HG03196 (cell line): ENCODE data around the gene LHX8.
"Not testable (repeated sequence)": the region's sequence is repeated elsewhere in the genome, so short reads cannot be mapped to it uniquely, and the experiment has no call there.

Experiments
- ATAC-seq: cut with Tn5 transposase; IDR thresholded peaks from one replicate; pipeline ENCODE4 v1.9.1; 2021; ENCODE audit not compliant: unreplicated experiment

Gene LHX8

GRCh38 chr1:75132812-75133619, 1.2 kb upstream of the LHX8 start:
- ATAC-seq: no peak

DNA sequence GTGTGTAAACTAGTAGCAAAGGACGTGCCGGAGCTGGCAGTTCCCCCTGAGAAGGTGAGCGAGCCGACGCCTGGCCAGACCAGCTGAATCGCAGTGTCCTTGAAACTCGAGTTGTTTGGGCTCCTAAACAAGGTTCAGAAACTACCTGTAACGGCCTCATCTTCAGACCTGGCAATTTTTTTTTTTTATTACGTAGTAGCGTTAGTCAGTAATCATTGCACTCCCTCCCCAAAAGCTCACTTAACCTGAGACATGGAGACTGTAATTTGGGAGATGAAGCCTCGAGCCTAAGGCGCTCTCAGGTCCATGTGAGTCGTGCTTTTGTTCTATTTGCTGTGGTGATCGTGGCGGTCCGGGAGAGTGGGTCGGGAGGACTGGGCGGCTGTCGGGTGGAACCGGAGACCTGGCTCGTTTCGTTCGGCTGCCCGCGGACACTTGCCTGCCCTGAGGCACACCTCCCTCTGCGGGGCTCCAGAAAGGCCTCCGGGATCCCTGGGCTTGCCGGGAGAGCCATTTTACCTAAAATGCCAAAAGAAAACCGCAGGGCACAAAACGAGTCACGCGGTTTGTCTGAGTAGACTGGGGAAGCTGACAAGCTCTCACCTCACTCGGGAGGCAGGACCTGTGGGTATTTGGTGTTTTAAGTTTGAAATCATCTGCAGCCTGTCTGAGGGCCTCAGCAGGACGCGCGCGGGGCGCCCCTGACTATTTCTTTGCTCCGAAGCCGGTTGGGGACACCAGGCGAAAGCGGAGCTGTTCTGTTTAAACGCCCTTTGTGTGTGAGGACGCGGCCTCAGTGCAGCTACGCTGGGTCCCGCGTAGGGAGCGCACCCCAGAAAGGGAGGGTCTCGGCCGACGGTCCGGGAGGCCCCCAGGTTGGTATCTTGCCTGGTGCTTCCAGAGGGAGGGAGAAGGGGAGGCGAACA, 722 bp downstream of the LHX8 start:
- ATAC-seq: no peak

DNA sequence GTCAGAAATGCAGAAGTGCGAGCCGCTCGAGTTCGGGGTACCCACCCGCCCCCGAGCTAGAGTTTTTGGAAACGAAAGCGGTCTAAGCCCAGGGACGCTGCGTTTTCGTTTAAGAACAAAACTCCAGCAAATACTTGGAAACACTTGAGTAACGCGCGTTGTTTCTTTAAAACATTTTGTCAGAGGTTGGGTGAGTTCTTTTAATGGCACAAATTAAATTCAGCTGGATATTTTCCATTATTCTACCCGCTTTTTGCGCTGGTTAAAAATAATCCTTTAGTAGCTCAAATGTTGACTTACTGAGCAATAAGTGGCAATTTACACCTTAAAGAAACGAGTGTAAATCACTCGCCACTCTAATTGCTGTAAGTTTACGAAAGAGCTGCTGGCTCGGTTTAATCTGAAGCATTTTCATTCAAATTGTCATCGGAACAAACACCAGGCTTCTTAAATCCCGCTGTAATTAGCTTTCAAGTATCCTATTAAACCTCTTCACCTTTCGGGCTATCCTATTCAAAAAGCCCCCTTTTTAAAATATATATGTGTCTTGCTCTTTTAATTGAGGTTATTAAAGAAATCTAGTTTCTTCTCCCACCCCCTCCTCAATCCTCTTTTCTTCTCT, 1.5 kb downstream of the LHX8 start:
- ATAC-seq: no peak

- ATAC-seq: no peak
Measured at GRCh38 chr1:75136195-75136815, 2.1 kb downstream of the LHX8 start.

GRCh38 chr1:75136921-75137641, 2.9 kb downstream of the LHX8 start:
- ATAC-seq: no peak

- no peak for ATAC-seq
Measured at GRCh38 chr1:75152092-75152491, 17.9 kb downstream of the LHX8 start.

DNA sequence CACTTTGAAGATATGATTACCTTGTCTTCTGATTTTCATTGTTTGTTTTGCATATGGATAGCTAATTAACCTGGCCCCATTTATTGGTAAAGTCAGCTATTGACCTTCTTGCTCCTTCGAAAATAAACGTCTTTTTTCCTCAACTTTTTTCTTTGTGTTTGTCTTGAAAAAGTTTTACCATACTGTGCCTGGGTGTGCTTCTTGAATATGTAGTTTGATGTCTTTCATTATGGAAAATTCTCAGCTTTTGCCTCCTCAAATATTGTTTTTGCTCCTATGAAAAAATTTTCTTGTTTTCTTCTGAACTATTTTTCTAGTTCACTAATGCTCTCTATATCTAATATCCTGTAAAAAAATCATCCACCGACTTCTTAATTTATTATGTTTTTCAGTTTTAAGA, 25.0 kb downstream of the LHX8 start:
- ATAC-seq: no peak

DNA sequence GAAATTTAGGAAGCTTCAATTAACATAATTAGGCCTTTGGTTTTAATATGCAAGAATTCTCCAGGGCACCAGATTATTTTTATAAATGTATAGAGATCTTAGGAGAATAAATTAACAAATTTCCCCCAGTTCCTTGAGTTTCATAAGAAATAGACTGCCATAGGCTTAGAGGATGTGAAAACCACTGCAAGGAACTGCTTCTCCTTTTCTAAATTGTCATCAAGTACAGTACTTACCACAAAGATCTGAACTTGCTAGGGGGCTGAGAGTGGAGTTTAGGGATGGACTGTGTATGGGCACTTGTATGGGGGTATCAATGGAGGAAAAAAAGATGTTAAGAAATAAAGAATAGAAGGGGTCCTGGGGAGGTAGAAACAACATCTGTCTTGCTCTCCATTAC, 31.1 kb downstream of the LHX8 start:
- no peak for ATAC-seq

GRCh38 chr1:75166821-75167220, 32.6 kb downstream of the LHX8 start:
- no peak for ATAC-seq

DNA sequence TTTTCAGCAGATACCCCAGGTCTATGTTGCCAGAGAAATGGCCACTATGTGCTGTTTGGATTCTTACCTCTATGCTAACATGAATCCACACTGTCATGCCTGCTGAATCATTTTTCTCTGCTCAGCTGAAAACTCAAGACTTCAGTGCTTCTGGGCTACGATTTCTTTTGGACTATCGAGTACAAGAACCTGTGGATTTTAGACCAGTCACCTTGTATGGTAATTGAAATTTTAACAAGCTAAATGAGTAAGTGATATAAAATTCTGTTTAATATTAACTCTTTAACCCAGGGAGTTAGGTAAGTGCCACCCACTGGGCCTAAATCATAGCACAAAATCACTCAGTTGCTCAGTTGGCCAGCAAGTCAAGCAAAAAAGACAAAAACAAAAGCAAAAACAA, 35.8 kb downstream of the LHX8 start:
- ATAC-seq: no peak

DNA sequence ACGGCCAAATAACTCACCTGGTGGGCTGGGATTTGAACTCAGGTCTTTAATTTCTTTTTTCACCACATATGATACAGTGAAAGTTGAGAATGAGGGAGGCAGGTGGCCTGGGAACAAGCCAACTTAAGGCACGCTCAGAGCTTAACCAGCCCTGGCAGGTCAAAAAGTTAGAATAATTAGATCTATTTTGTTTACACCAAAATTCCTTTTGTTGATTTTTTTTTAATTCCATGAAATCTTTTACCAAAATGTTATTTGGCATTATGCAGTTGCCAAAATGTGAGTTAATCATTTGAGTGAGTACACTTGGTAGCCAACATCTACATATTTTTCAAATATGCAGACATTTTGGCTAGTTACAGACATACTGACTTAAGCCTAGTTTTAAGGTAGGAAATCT, 36.8 kb downstream of the LHX8 start:
- ATAC-seq: no peak

DNA sequence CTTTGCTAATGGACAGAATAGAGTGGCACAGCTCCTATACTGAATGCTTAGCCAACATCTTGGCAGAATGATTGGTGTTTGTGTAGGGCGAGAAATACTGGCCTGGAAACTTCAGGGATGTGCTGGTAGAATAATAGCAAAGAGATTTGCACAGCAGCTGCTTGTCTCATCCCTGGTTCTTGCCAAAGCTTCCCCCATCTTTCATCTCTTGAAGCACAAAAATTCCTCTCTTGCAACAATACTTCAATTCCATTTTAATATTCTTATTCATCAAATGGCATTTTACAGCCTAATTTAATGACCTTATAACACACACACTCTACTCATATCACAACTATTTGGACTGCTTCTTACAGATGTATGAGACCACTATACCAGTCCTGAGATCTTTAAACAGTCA, 37.7 kb downstream of the LHX8 start:
- no peak for ATAC-seq

DNA sequence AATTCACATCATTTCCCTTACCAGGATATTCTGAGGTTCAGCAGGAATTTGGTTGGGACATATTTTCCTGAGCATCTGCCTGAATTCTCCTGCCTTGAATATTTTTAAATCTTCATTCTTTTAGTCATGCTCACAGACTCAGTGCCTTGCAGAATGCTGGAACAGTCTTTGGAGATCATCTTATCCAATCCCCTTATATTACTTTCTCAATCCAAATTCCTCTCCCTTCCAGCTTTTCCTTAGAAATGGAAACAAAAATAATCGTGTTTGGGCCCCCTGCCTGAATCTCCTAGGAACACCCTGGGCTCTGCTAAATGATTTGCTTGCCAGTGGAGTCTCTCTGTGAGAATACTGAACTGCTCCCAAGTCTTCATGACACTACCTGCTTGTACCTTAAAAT, 38.4 kb downstream of the LHX8 start:
- ATAC-seq: no peak

DNA sequence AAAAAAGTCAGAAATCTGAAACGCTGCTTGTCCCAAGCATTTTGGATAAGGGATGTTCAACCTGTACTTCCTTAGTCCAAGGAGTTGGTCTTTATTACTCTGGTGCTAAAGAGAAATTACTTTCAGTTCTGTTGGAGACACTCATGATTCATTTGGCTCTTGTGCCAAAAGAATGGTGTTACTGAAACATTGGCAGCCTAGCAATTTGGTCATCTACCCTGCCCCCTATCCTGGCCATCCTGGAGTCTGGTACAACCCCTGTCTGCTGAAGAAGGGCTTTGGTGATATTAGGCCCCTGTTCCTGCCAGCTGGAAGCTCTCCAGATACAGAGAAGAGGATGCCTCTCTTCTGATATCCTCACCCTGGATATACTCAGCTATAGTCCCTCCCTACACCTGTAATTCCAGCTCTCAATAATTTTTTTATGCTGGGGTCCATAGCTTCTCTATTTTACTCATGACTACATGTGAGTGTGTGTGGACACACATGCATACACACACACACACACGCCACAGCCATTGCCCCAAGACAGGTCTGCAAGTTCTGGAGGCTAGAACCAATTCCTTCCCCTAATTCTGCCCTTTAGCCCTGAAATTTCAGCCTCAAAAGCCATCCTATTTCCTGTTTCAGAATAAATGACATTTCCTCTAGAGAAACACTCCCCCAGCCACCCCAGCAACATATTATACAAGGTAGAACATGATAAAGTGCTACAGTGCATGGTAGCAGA, 40.0 kb downstream of the LHX8 start:
- ATAC-seq: no peak

DNA sequence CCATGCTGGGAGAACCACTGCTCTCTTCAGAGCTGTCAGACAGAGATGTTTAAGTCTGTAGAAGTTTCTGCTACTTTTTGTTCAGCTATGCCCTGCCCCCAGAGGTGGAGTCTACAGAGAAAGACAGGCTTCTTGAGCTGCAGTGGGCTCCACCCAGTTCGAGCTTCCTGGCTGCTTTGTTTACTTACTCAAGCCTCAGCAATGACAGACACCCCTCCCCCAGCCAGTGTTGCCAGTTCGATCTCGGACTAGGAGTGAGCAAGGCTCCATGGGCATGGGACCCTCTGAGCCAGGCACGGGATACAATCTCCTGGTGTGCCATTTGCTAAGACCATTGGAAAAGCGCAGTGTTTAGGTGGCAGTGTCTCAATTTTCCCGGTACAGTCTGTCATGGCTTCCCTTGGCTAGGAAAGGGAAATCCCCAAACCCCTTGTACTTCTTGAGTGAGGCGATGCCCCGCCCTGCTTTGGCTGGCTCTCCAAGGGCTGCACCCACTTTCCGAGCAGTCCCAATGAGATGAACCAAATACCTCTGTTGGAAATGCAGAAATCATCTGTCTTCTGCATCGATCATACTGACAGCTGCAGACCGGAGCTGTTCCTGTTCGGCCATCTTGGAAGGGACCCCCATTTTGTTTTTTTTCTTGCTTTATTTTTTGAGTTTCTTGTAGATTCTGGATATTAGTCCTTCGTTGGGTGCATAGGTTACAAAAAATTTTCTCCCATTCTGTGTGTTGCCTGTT, 47.2 kb downstream of the LHX8 start:
- not testable (repeated sequence) for ATAC-seq

DNA sequence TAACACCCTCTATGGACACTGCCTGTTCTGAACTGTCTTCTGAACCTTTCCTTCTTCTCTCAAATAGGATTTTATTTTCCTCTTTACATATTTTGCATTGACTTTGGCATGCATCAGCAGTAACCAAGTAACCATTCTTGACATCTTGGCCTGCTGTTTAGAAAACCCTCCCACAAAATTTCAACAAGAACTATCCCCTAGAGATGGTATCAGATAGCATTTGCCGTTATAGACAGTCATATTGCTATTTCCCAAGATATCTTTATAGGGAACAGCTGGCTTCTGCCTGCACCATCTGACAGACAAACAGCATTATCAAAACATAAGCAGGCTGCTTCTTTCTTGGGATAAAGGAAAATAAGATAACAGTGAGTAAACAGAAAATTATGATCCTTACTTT, 54.7 kb downstream of the LHX8 start:
- ATAC-seq: no peak

- no peak for ATAC-seq
Measured at GRCh38 chr1:75198163-75198562, 64.0 kb downstream of the LHX8 start.

- no peak for ATAC-seq
Measured at GRCh38 chr1:75198761-75199160, 64.6 kb downstream of the LHX8 start.

DNA sequence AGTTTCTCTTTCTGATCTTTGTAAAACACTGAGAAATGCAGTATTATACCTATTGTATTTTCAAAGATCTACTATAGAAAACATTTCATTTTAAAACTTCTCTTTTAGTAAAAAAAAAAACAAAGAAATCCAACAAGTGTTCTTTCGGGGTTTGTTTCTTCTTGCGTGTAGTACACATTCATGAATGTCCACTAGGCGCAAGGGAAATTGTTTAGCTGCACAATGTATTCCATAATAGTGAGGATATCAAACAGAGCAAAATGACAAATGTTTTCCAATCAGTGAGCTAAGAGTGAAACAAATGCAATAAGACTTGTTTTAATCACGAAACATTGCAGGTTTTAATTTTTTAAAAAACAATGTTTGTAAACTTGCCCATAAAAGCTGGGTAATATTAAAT, 68.6 kb downstream of the LHX8 start:
- no peak for ATAC-seq
